Testis (tissue), 3 donors: ENCODE measurements around the gene CLEC7A. TPM values are rescaled to one million over a fixed set of nuclear protein-coding genes. Genes with fewer than 3 reads are reported as not detected.

Source experiments
- DNase-seq: peaks from one replicate; pipeline ENCODE4 v3.0.0-alpha.2; 2019
- H3K27ac ChIP-seq, 2 donors: fragments of 200-600 bp; sonication (generic); one replicate each; pipeline ENCODE4 v1.5.1; 2019
- H3K27me3 ChIP-seq: fragments of 200-600 bp; sonication (generic); one replicate; pipeline ENCODE4 v1.5.1; 2019
- H3K36me3 ChIP-seq: fragments of 200-600 bp; sonication (generic); one replicate; pipeline ENCODE4 v1.5.1; 2017; ENCODE audit warnings: low read depth; ENCODE audit errors: missing control alignments
- H3K4me1 ChIP-seq: fragments of 200-600 bp; sonication (generic); one replicate; pipeline ENCODE4 v1.5.1; 2019
- H3K4me3 ChIP-seq, 2 donors: fragments of 200-600 bp; sonication (generic); one replicate each; pipeline ENCODE4 v1.5.1; 2017 to 2019
- H3K9me3 ChIP-seq: fragments of 200-600 bp; sonication (generic); one replicate; pipeline ENCODE4 v1.5.1; 2017
- CTCF ChIP-seq, 3 experiments: fragments of 450-650 bp in 2 of 3; fragments of 200-600 bp in 1 of 3; sonication (generic) in 1 of 3; IDR thresholded peaks; one replicate each; pipeline ENCODE4 v1.5.1; 2016 to 2019; ENCODE audit warnings: antibody characterized with exemption in 3 of 3, mild to moderate bottlenecking in 2 of 3, moderate library complexity in 1 of 3
- POLR2A ChIP-seq: fragments of 450-650 bp; IDR thresholded peaks from one replicate; pipeline ENCODE4 v1.6.1; 2017; ENCODE audit warnings: antibody characterized with exemption, mild to moderate bottlenecking, moderate library complexity
- WGBS, 2 donors: methylation state at CpG; one replicate each; pipeline ENCODE4 v1.1.5; 2018; 5-methylcytosine and 5-hydroxymethylcytosine counted together
- intact Hi-C: fragments of 100-400 bp; cut with DNase I; formaldehyde crosslinking; loops from one replicate; pipeline ENCODE4 v1.15.1; 2023; ENCODE audit warnings: low total_unique reads
- polyA plus RNA-seq: library from polyadenylated mRNA; stranded (reverse); fragments of 350-450 nt; fragmentation: Illumina TruSeq; extraction: RNeasy Lipid Tissue Mini Kit (QIAGEN cat#74804); gene quantifications from one replicate; pipeline ENCODE4 v1.2.3, GENCODE V29; 2014; ENCODE audit warnings: low read depth, low replicate concordance; ENCODE audit not compliant: insufficient read depth
- total RNA-seq, 2 donors: library from RNA; depleted of rRNA; stranded (reverse); fragments of >200 nt; gene quantifications; one replicate each; pipeline ENCODE4 v1.2.3, GENCODE V29; 2016

The CLEC7A gene
- total and polyA plus RNA-seq, 3 donors from 2014 or later = 1.9 to 4.8 (median 4.4) TPM

- no peak overlapping the region for H3K27ac ChIP-seq
- no peak for TF ChIP-seq POLR2A
- no peak for TF ChIP-seq CTCF (IDR thresholded peaks at IDR 0.05)
- no peaks in the 10 kb centered on the region for H3K27me3 ChIP-seq
- WGBS, 2 donors = 87 to 97% methylated on average over 5 of the region's 5 CpGs
- no peak for DNase-seq
- intact Hi-C loops = no loop called here
- H3K4me1 ChIP-seq = peaks cover 2% of the 10 kb centered on the region
- H3K36me3 ChIP-seq = no peaks in the 10 kb centered on the region
- no peaks in the 10 kb centered on the region for H3K9me3 ChIP-seq
- no peak overlapping the region for H3K4me3 ChIP-seq
Measured at GRCh38 chr12:10147714-10148403, 17.9 kb upstream of the CLEC7A start.

- no peak for TF ChIP-seq CTCF (IDR thresholded peaks at IDR 0.05)
- TF ChIP-seq POLR2A = no peak
- Histone ChIP-seq H3K4me3 (no peak overlapping the region), H3K9me3 (no peaks in the 10 kb centered on the region), H3K4me1 (no peaks in the 10 kb centered on the region), H3K27me3 (no peaks in the 10 kb centered on the region), H3K27ac (no peak overlapping the region), H3K36me3 (no peaks in the 10 kb centered on the region)
- 0% methylated on average over 1 of the region's 1 CpG for WGBS, 2 donors
- intact Hi-C loops = no loop called here
- no peak for DNase-seq
Measured at GRCh38 chr12:10142976-10143589, 13.1 kb upstream of the CLEC7A start.

DNA sequence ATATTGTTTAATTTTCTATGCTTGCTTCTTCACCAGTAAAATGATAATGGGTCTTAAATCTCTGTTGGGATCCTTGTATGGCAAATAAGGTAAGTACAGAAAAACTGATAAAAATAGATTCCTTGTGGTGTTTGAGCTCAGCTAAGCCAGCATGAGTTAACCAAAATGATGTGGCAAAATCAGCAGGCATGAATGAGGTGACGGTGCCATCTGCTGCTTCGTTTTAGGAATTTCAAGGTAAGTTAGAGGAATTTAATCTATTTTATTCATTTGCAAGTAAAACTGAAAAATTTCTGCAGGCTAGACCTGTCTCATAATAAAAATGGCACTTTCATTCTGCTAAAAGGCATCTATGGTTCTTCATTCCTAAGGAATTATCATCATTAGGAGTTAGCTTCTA is 10.0 kb upstream of the CLEC7A start:
- no peaks in the 10 kb centered on the region for H3K9me3 ChIP-seq
- intact Hi-C loops = no loop called here
- peak; percentile 57 for DNase-seq
- 15 to 47% methylated on average over 2 of the region's 2 CpGs for WGBS, 2 donors
- TF ChIP-seq CTCF (IDR thresholded peaks at IDR 0.05) (peak; percentile 42 to 81 (median 57)), POLR2A (no peak)
- H3K36me3 ChIP-seq = no peaks in the 10 kb centered on the region
- no peaks in the 10 kb centered on the region for H3K27me3 ChIP-seq
- H3K4me3 ChIP-seq = no peak overlapping the region
- no peak overlapping the region for H3K27ac ChIP-seq
- H3K4me1 ChIP-seq = no peaks in the 10 kb centered on the region

DNA sequence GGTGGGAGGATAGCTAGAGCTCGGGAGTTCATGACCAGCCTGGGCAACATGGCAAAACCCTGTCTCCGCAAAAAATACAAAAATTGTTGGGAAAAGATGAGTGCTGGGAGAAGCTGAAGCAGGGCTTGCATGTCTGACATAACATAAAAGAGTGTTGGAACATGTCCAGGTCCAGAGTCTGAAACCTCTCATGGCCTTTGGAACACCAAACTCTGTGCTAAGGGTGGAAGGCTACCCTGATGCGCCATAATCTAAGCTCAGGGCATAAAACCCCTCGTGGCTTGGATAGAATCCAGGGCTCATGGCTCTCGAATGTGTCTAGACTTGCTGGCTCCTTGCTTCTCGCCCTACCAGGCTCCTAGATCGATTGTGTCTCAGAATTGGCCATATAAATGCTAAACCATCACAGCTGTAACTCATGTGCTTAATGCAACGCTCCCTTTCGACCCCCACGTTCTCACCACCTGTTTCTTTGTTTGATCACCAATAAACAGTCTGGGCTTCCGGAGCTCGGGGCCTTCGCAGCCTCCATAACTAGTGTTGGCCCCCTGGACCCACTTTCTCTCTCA is 6.7 kb upstream of the CLEC7A start:
- Histone ChIP-seq H3K27me3 (no peaks in the 10 kb centered on the region), H3K36me3 (no peaks in the 10 kb centered on the region), H3K27ac (no peak overlapping the region), H3K4me1 (no peaks in the 10 kb centered on the region), H3K9me3 (no peaks in the 10 kb centered on the region), H3K4me3 (no peak overlapping the region)
- intact Hi-C loops = loop anchor here (10.0 kb wide), 1 partner anchor 102 kb away; the partner anchor contains the start of gene CLEC9A
- 67 to 76% methylated on average over 13 of the region's 13 CpGs for WGBS, 2 donors
- DNase-seq = no peak
- TF ChIP-seq POLR2A = no peak
- TF ChIP-seq CTCF (IDR thresholded peaks at IDR 0.05) = no peak
